GM10248 (cell line): ENCODE data around the gene ZNF836.

Experiments used
- CTCF ChIA-PET: fragments of 300-600 bp; sonication (Branson Sonifier 250); formaldehyde crosslinking; extraction: SDS; loops from one replicate; lab custom pipeline; 2021; ENCODE audit warnings: antibody characterized with exemption; lab: Yijun Ruan, JAX
- POLR2A ChIA-PET: fragments of 350-650 bp; sonication (Branson Sonifier 250); formaldehyde crosslinking; extraction: SDS; loops from one replicate; lab custom pipeline; 2020; ENCODE audit warnings: antibody characterized with exemption; lab: Yijun Ruan, JAX
- DNase-seq: peaks from one replicate; pipeline ENCODE4 v3.0.0; 2012; ENCODE audit errors: extremely low spot score
- TF ChIP-seq, protein P1 (sequence below): IDR thresholded peaks from 2 replicates; pipeline ENCODE4 v1.5.1; 2012; ENCODE audit warnings: mild to moderate bottlenecking, low read depth; ENCODE audit errors: extremely low read depth, missing control alignments, control extremely low read depth

Gene ZNF836

DNA sequence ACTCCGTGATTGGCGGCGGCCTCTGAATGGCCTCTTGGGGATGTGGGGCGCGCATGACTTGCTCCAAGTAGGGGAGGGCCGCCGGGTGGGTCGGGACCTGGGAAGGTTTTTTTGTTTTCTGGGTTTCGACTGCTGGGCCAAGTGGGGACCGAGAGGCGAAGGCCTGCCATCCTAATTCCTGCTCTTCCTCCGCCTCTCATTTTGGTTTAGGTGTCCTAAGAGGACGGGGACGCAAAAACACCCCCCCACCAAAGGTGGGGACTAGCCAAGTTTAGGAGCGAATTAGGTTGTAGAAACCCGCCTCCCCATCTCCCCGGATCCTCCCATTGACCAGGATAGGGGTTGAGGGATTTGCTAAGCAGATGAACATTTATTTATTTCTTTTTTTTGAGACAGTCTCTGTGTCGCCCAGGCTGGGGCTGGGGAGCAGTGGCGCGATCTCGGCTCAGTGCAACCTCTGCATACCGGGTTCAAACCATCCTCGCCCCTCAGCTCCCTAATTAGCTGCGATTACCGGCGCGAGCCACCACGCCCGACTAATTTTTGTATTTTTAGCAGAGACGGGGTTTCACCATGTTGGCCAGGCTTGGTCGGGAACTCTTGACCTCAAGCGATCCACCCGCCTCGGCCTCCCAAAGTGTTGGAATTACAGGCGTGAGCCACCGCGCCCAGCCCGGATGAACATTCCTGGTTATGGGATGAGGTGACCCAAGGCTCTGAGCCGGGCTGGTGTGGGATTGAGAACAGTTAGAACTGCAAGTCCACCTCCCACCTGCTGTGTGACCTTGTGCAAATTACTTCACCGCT lies 19.3 kb upstream of the ZNF836 start:
- POLR2A ChIA-PET: no interaction called here

DNA sequence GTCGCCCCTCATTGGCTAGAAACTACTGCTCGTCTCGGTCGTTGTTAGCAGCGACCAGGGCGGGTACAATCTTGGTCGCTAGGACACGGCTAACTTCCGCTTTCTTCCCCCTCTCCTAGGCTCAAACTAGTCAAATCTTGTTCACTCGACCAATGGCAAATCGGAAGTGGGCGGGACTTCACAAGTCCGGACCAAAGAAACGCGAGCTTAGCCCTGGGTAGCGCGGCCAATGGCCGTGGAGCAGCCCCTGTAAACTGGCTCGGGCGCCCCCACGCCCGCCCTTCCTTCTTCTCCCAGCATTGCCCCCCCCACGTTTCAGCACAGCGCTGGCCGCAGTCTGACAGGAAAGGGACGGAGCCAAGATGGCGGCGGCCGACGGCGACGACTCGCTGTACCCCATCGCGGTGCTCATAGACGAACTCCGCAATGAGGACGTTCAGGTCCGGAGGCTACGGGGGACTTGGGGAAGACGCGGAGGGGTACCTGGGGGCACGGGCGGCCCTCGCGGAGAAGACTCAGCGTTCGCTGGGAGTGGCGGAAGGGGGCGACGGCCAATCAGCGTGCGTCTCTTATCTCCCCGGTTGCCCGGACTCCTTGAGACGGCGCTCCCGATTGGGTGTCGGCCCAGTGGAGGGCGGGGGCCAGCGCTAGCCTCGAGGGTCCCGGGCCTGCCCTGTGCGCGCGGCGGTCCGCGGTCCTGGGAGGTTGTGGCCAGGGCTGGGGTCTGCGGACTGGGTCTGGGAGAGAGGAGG lies 18.5 kb upstream of the ZNF836 start, which contains the start of gene PPP2R1A:
Gene PPP2R1A (plus strand): TSS at position 318 of the 752 bp plus-strand sequence. CDS start 45 bp downstream, at position 363.
- peak; percentile 95 for DNase-seq
- ChIA-PET CTCF (interaction anchor here (1.3 to 2.8 kb wide), 4 partner anchors 48 to 52 kb away, joined by 3 to 11 read pairs (median 4); no protein-coding TSS in a partner anchor), POLR2A (interaction anchor here (0.5 to 1.3 kb wide), 7 partner anchors 8 to 982 kb away, joined by 3 to 11 read pairs (median 3); no protein-coding TSS in a partner anchor)
- TF ChIP-seq, protein P1, sequence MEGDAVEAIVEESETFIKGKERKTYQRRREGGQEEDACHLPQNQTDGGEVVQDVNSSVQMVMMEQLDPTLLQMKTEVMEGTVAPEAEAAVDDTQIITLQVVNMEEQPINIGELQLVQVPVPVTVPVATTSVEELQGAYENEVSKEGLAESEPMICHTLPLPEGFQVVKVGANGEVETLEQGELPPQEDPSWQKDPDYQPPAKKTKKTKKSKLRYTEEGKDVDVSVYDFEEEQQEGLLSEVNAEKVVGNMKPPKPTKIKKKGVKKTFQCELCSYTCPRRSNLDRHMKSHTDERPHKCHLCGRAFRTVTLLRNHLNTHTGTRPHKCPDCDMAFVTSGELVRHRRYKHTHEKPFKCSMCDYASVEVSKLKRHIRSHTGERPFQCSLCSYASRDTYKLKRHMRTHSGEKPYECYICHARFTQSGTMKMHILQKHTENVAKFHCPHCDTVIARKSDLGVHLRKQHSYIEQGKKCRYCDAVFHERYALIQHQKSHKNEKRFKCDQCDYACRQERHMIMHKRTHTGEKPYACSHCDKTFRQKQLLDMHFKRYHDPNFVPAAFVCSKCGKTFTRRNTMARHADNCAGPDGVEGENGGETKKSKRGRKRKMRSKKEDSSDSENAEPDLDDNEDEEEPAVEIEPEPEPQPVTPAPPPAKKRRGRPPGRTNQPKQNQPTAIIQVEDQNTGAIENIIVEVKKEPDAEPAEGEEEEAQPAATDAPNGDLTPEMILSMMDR: no peak

More for the DNA sequence above, 19.3 kb upstream of the ZNF836 start:
- TF ChIP-seq, protein P1: no peak
- CTCF ChIA-PET: interaction anchor here (1.1 kb wide), 1 partner anchor 47 kb away, joined by 4 read pairs; no protein-coding TSS in a partner anchor
- peak; percentile 35 for DNase-seq

DNA sequence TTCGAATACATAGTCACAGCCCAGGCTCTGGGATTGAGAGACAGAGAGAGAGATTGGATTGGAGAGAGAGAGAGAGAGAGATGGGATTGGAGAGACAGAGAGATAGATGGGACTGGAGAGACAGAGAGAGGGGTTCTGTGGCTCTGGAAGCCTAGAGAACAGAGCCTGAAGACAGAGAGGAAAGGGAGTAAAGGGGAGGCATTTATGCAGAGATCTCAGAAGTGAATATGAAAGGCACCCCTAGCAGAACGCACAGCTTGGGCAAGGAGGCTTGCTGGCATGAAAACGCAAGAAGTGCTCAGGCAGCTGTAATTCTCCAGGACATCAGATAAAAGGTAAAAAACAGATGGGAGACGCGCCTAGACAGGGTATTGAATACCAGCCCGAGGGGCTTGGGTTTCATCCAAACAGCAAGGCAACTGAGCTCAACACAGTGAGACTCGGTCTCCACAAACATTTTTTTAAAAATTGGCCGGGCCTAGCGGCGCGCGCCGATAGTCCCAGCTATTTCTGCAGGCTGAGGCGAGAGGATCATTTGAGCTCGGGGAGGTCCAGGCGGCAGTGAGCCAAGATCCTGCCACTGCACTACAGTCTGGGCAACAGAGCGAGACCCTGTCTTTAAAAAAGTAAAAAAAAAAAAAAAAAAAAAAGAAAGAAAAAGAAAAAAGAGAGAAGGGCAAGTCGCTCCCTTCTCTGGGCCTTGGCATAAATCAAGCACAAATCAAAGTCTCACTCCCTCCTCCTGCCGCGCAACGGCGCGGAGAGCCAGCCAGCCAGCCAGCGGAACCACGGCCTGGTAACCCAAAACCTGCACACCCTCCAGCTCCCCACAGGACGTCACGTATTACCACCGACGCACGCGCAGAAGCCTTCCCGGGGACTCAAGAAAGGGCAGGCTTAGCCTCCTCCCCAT lies 17.7 kb upstream of the ZNF836 start:
- ChIA-PET CTCF (interaction anchor here (0.7 to 2.8 kb wide), 5 partner anchors 14 to 51 kb away, joined by 3 to 11 read pairs (median 3); no protein-coding TSS in a partner anchor), POLR2A (interaction anchor here (0.5 to 1.3 kb wide), 7 partner anchors 9 to 982 kb away, joined by 3 to 11 read pairs (median 3); no protein-coding TSS in a partner anchor)
- no peak for DNase-seq

DNA sequence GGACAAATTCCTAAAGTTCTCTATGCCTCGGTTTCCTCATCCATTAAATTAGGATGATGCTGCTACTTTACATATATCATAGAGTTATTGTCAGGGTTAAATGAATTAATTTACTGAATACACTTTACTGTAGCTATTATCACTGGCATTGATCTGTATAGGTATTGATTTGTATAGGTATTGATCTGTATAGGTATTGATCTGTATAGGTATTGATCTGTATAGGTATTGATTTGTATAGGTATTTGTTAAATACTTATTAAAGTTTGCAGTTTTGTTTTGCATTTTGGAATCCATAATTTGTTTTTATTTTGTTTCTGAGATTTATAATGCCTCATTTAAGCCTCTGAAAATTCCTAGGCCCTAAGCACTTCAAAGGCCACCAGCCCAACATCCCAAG lies 16.0 kb upstream of the ZNF836 start:
- POLR2A ChIA-PET: no interaction called here
- TF ChIP-seq, protein P1: no peak
- DNase-seq: no peak
- CTCF ChIA-PET: interaction anchor here (1.1 to 2.8 kb wide), 2 partner anchors 11 to 50 kb away, joined by 3 to 11 read pairs; no protein-coding TSS in a partner anchor

More for the DNA sequence above, 17.7 kb upstream of the ZNF836 start:
- TF ChIP-seq, protein P1: no peak

DNA sequence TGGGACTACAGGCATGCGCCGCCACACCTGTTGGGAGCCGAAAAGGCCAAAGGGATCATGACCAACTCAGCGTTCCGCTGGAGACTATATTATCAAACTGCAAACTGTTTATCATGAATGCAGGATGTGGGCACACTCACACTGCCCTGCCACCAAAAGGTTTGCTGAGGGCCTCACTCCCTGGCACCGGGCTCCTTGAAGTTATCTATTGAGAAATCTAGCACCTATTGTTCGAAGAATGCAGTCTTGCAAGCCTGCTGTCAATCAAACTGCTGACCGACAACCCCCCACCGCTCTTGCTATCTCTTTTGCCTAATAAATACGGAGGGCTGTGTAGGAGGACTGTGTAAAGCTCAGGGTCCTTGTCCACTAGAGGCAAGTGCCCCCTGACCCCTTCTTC lies 5.2 kb upstream of the ZNF836 start:
- TF ChIP-seq, protein P1: no peak
- POLR2A ChIA-PET: no interaction called here
- no peak for DNase-seq
- CTCF ChIA-PET: interaction anchor here (1.2 to 1.6 kb wide), 2 partner anchors 9 to 54 kb away, joined by 3 read pairs; no protein-coding TSS in a partner anchor
